Kidney epithelial cell (primary cell): ENCODE data around the gene IL6R. TPM values are rescaled to one million over a fixed set of nuclear protein-coding genes. Genes with fewer than 3 reads are reported as not detected.

Experiments used
- DNase-seq: peaks from one replicate; pipeline ENCODE4 v3.0.0-alpha.2; 2010; ENCODE audit warnings: low read depth
- H3K27me3 ChIP-seq: 2 replicates; pipeline ENCODE4 v1.6.0; 2011; ENCODE audit warnings: low read length; ENCODE audit not compliant: control insufficient read depth, insufficient read depth
- H3K36me3 ChIP-seq: 2 replicates; pipeline ENCODE4 v1.5.1; 2011; ENCODE audit warnings: low read length; ENCODE audit not compliant: control insufficient read depth, insufficient read depth
- H3K4me3 ChIP-seq: 2 replicates; pipeline ENCODE4 v1.5.1; 2011; ENCODE audit warnings: low read depth, mild to moderate bottlenecking, control low read depth, low read length
- CTCF ChIP-seq: IDR thresholded peaks from 2 replicates; pipeline ENCODE4 v1.5.1; 2011; ENCODE audit warnings: mild to moderate bottlenecking, moderate library complexity, low read length, control low read depth, inconsistent platforms; ENCODE audit not compliant: insufficient read depth, poor library complexity, severe bottlenecking
- total RNA-seq: library from RNA; depleted of rRNA; stranded (reverse); fragments of >200 nt; gene quantifications from 2 replicates; pipeline ENCODE4 v1.2.3, GENCODE V29; 2015

Gene IL6R
- total RNA-seq, 1 donor from 2014 or later: 9.6 TPM

DNA sequence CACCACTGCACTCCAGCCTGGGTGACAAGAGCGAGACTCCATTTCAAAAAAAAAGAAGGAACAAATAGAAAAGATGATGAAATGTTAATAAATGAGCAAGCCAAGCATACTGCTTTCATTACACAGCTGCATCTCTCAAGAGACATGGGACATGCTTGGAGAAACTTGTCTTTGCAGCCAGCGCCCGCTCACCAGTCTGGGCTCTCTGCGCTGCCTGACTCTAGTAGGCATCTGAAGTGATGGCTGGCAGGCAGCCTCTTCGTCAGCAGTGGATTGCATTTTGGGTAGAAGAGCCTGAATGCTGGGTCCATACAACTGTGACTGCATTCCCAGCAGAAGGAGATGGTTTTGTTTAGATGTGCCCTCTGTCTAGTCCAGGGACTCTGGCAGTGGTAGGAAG, 48.0 kb downstream of the IL6R start:
- no peak overlapping the region for H3K4me3 ChIP-seq
- DNase-seq: no peak
- no peak for TF ChIP-seq CTCF
- H3K27me3 ChIP-seq: no peaks in the 10 kb centered on the region
- no peaks in the 10 kb centered on the region for H3K36me3 ChIP-seq

DNA sequence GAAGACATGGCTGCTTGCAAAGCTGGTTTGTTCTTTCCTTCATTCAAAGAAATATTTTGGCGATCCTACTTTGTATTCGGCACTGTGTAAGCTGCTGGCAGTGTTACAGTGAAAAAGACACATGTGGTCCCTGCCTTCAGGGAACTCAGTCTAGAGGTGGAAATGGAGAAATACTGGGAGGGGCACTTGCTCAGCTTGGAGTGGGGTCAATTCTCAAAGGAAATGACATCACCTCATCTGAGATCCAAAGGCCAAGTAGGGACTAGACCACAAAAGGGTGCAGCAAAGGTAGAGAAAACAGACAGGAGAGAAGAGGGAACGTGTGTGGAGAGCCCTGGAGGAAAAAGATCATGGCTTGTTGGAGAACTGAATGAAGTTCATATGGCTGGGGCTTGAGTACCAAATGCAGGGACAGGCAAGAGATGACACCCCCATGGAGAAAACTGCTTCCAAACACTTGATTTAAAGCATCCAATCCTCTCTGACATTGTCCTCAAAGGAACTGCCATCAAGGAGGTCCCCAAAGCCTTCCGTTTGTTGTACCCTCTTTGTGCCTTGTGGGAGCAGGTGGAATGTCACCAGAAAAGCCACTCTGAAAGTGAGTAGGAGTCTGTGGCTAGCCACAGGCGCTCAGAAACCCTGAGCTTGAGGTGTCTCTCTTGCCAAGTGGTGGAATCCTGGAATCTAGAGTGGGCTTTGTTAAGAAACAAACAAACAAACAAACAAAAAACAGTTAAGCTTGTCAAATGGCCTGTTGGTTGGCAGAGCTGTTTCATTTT, 48.6 kb downstream of the IL6R start:
- Histone ChIP-seq H3K36me3 (no peaks in the 10 kb centered on the region), H3K4me3 (no peak overlapping the region), H3K27me3 (no peaks in the 10 kb centered on the region)
- DNase-seq: no peak
- no peak for TF ChIP-seq CTCF

DNA sequence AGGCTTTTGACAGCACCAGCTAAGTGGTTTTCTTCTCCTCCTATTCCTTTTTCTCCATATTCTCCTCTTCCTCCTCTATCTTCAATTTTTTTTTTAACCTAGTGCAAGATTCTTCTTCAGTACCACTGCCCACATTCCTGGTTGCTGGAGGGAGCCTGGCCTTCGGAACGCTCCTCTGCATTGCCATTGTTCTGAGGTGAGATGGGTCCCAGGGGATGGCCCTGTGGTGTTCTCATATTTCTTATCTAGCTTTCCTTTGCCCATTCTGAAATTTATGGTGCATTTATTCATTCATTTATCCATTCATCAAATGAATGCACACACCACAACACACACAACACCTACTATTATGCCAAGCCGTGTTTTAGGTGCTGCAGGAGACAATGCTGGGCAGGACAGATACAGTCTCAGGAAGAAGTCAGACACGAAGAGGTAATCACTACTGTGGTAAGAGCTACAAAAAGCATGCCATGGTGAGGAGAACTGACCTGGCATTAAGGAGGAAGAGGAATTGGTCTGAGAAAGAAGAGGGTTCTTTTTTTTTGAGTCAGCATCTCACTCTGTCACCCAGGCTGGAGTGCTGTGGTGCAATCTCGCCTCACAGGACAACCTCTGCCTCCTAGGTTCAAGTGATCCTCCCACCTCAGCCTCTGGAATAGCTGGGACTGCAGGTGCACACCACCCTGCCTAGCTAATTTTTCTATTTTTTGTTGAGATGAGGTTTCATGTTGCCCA, 49.4 kb downstream of the IL6R start:
- no peaks in the 10 kb centered on the region for H3K27me3 ChIP-seq
- no peak for DNase-seq
- H3K36me3 ChIP-seq: no peaks in the 10 kb centered on the region
- no peak overlapping the region for H3K4me3 ChIP-seq
- TF ChIP-seq CTCF: no peak

GRCh38 chr1:154456631-154457030, 51.5 kb downstream of the IL6R start:
- H3K4me3 ChIP-seq: no peak overlapping the region
- no peaks in the 10 kb centered on the region for H3K27me3 ChIP-seq
- TF ChIP-seq CTCF: no peak
- DNase-seq: no peak
- no peaks in the 10 kb centered on the region for H3K36me3 ChIP-seq

DNA sequence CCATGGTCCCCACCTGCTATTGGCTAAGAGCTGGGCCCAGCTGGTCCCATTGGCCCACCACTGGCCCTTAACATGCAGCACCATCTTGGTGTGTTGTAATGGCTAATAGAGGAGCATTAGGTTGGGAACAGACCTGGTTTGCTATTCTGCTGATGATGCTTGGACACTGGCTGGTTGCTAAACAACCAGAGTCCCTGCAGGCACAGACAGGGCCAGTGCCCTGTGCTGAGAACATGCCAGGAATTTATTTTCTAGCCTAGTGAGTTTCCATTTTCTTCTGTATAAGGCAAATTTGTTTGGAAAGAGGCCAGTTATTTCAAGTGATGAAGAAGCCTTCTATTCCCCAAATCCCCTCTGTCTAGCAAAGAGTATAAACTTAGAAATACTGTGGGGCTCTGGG, 53.9 kb downstream of the IL6R start:
- no peaks in the 10 kb centered on the region for H3K36me3 ChIP-seq
- H3K27me3 ChIP-seq: no peaks in the 10 kb centered on the region
- no peak for DNase-seq
- no peak overlapping the region for H3K4me3 ChIP-seq
- TF ChIP-seq CTCF: no peak
